Epithelial cell of esophagus (primary cell): ENCODE data around the gene ZFYVE21.

Source experiments
- DNase-seq: peaks from one replicate; pipeline ENCODE4 v3.0.0; 2010; ENCODE audit warnings: low read depth
- H3K4me3 ChIP-seq: 2 replicates; pipeline ENCODE4 v1.5.1; 2011; ENCODE audit warnings: mild to moderate bottlenecking, low read length, control low read depth
- TF ChIP-seq, protein P1 (sequence below): IDR thresholded peaks from 2 replicates; pipeline ENCODE4 v1.5.1; 2011; ENCODE audit warnings: low read depth, mild to moderate bottlenecking, low read length, control low read depth, inconsistent platforms; ENCODE audit not compliant: insufficient read depth; ENCODE audit errors: missing control alignments

The ZFYVE21 gene

DNA sequence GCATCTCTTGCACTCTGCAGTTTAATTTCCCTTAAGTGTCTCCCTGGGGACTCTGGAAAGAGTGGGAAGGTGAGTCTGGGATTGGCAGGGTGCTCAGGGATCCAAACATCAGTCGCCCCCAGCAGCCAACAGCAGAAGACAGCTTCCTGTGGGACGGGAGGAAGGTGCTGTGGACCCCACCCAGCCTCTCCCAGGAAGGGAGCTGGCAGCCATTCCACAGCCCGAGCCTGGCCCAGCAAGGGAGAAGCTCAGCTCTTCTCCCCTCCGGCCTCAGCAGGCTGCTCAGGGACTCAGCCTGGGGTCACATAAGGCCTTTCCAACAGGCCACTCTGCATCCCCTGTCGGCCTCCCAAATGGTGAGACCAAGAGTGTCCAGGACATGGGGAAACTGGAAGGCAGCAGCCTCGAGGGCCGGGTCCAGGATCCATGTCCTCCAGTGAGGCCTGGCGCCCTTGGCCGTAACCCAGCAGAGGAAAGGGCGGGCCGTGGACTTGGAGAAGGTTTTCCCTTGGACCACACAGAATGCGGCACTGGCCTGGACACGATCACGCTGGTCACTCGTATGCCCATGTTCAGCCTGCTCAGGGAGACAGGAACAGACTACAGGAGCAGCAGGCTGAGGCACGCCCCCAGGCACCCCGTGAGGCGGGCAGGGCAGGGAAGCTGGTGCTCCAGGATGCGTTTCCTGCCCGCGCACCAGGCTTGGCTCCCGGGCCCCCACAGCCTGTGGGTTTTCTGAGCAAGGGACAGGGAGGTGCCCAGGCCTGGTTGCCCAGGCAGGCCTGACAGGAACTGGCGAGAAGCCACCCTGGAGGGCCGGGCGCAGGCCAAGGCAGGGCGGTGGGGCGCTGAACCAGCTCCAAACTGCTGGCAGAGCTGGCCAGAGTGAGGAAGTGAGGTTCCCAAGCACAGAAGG, 3.8 kb upstream of the ZFYVE21 start:
- H3K4me3 ChIP-seq = no peak overlapping the region
- TF ChIP-seq, protein P1, sequence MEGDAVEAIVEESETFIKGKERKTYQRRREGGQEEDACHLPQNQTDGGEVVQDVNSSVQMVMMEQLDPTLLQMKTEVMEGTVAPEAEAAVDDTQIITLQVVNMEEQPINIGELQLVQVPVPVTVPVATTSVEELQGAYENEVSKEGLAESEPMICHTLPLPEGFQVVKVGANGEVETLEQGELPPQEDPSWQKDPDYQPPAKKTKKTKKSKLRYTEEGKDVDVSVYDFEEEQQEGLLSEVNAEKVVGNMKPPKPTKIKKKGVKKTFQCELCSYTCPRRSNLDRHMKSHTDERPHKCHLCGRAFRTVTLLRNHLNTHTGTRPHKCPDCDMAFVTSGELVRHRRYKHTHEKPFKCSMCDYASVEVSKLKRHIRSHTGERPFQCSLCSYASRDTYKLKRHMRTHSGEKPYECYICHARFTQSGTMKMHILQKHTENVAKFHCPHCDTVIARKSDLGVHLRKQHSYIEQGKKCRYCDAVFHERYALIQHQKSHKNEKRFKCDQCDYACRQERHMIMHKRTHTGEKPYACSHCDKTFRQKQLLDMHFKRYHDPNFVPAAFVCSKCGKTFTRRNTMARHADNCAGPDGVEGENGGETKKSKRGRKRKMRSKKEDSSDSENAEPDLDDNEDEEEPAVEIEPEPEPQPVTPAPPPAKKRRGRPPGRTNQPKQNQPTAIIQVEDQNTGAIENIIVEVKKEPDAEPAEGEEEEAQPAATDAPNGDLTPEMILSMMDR = no peak
- DNase-seq = peak; percentile 84

DNA sequence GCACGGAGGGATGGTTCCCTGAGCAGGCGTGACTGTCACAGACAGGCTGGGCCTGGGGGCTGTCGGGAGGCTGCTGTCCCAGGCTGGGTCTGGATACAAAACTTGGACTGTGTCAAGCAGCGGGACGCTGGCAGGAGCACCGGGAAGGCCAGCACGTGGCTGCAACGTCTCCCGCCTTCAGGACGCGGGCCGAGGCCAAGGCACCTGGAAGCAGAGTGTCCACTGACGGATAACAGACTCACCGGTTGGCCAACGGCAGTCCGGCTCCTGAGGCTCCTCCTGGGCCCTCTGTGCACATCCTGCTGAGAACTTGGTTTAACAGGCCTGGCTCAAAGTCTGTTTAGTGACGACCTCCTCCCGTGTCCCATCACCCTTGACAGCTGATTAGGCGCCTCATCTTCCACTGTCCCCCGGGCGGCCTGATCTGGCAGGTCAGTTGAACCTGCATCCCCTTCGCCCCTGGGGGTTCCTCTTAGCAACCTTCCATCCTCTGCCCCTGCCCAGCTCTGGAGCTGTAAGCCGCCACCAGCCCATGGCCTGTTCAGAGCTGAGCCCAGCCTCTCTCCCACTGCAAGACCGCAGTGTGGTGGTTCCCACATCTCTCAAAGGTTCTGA, 2.9 kb upstream of the ZFYVE21 start:
- DNase-seq = peak; percentile 32
- TF ChIP-seq, protein P1 = no peak
- H3K4me3 ChIP-seq = no peak overlapping the region

DNA sequence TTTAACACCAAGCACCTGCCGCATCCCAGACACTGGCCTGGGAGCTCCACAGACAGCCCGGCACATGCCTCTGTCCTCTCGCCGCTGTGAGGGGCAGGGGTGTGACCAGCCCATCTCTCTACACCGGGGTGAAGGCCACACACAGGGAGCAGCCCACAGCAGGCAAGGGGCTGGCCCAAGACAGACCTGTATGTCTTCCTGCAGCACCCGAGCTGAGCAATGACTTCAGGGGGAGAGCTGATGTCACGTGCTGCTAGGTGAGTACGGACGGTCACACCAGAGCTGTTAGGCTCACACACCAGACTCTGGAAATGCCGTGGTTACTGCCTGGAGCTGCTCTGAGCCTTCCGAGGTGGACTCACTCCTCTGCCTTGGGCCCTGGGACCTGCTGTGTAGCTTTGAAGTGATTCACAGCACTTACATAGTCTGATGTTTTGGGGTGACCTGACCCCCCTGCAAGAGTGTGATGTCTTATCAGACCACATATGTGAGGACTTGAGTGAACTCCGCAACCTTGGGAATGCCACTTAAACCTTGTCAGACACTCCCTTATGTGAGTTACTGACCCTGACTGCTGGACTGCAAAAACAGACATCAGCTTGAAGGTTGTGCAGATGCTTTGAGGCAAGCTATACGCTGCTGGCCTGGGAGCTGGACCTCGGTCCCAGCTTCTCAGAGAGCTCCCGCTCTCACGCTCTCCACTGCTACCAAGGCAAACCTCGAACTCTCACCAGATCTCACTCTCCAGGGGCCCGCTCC, 2.1 kb upstream of the ZFYVE21 start:
- peak; percentile 28 for DNase-seq
- no peak overlapping the region for H3K4me3 ChIP-seq
- TF ChIP-seq, protein P1 = no peak

DNA sequence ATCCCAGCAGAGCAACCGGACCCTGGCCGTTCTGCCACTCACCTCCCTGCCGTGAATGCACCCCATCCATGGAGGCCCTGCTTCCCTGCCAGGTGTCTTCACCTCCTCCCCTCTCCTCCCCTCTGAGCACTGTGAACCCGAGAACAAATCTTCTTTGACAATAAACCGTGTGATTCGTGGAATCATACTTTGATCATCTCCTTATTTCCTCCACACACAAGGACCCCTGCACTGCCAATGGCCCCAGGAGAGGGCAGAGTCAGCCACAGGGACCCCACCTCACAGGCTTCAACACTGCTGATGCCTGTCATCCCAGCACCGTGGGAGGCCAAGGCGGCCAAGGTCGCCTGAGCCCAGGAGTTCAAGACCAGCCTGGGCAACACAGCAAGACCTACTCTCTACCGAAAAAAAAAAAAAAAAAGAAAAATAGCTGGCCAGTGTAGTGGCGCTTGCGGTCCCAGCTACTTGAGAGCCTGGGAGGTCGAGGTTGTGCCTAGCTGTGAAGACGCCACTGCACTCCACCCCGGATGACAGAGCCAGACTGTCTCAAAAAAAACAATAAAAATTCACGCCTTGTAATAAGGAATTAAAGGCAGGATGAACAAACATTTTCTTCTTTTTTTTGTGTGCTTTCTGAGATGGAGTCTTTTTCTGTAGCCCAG, 1.4 kb upstream of the ZFYVE21 start:
- H3K4me3 ChIP-seq = peak overlapping the region; percentile 43
- TF ChIP-seq, protein P1 = no peak
- no peak for DNase-seq

DNA sequence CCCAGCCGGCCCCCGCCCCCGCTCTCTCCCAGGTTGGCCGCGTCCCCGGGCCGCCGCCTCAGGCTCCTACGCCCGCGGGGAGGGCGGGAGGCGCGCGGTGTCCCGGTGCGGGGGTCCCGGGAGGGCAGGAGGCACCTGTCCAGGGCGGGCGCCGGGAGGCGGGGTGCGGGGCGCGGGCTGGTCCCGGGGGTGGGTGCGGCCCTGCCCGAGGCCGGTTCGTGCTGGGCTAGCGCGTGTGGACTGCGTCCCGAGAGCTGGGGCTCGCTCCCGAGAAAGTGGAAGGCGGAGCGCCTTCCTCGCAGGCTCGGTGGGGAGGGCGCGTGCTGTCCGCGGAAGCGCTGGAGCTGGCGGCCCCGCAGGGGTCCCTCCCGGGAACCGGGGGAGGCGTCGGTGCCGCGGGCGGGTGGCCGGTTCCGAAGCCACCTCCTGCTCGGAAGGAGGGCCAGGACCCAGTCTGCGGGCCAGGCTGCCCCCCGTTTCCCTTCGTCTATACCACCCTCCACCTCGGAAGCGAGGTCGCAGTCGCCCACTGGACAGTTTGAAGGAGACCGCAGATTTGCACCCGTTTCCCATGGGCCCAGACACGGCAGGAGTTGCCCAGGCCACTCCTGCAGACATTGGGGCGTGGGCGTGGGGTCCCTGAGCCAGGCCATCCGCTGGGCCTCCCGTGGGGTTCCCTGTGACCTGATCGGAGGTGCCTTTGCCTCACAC, 636 bp downstream of the ZFYVE21 start:
- peak; percentile 19 for DNase-seq
- H3K4me3 ChIP-seq = peak overlapping the region; percentile 63
- TF ChIP-seq, protein P1 = no peak

DNA sequence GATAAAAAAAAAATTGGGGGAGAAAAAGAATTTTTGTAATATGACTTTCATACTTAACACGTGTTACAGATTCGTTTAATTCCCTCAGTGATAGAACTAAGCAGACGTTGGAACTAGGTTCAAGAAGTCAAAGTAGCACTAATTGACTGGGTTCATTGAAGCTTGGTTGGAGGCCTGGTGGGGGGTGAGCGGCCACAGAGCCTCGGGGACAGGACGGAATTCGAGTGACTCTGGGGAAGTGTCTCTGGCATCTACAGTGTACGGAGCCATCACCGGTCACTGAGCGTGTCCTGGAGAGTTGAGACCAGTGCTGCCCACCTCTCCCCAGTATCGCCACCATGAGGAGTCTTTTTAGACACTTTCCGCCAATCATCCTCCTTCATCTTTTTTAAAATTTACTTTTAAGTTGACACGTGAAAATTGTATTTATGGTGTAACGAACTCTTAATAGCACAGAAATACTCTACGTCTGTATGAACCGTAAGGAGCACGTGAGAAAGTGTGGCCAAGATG, 1.3 kb downstream of the ZFYVE21 start:
- H3K4me3 ChIP-seq = peak overlapping the region; percentile 63
- TF ChIP-seq, protein P1 = no peak
- DNase-seq = no peak
